Measurements from ENCODE around the gene TMEM35A. TPM values are rescaled to one million over a fixed set of nuclear protein-coding genes. Genes with fewer than 3 reads are reported as not detected.

The TMEM35A gene
- polyA plus RNA-seq (2013), result 0.18 and 0.38 TPM in 2 replicates

GRCh38 chrX:101078716-101079598 is at the start of gene TMEM35A:
Gene TMEM35A (plus strand): TSS chrX:101078879. CDS start chrX:101079003, 124 bp downstream.
- no CpG with 5 or more reads among the region's 23 CpGs for WGBS (ENCODE audit: extremely low coverage, insufficient coverage, insufficient read length)
- no peak within 1 kb of the TSS for H2AK5ac ChIP-seq (ENCODE audit: low read length)

GRCh38 chrX:101029665-101030064 is 49.0 kb upstream of the TMEM35A start:
- H3K27me3 ChIP-seq (ENCODE audit: insufficient read depth, low read length), result no peaks in the 10 kb centered on the region
- no peak overlapping the region for H3K4ac ChIP-seq (ENCODE audit: low read depth, low read length)
- no peak overlapping the region for H2BK5ac ChIP-seq (ENCODE audit: low read depth, low read length, poor library complexity)
- no peak overlapping the region for H2BK12ac ChIP-seq (ENCODE audit: low read length)
- no peak overlapping the region for H2AK5ac ChIP-seq (ENCODE audit: low read length)
- H3K23ac ChIP-seq (ENCODE audit: low read length), result no peak overlapping the region
- no peak overlapping the region for H4K8ac ChIP-seq (ENCODE audit: low read depth, low read length)
- H3K79me2 ChIP-seq (ENCODE audit: control insufficient read depth, insufficient read depth, low read length, poor library complexity), result no peaks in the 10 kb centered on the region
- H3K4me1 ChIP-seq (ENCODE audit: control insufficient read depth in 1 of 2, insufficient read depth in 2 of 2, low read length in 2 of 2), result no peaks in the 10 kb centered on the region
- DNase-seq, result no peak
- H3K18ac ChIP-seq (ENCODE audit: low read length), result no peak overlapping the region
- H3K36me3 ChIP-seq (ENCODE audit: control insufficient read depth in 1 of 2, insufficient read depth in 2 of 2, low read length in 2 of 2), result peaks cover 1 to 5% of the 10 kb centered on the region in 2 experiments
- no peak overlapping the region for H3K4me3 ChIP-seq (ENCODE audit: low read depth, low read length)
- no peak overlapping the region for H3K14ac ChIP-seq (ENCODE audit: low read length)
- no peak overlapping the region for H3K27ac ChIP-seq (ENCODE audit: low read depth, low read length)
- H3K9me3 ChIP-seq (ENCODE audit: insufficient read depth, low read depth, low read length), result no peaks in the 10 kb centered on the region
- H2BK120ac ChIP-seq (ENCODE audit: insufficient read depth, low read length, poor library complexity), result no peak overlapping the region
- H3K4me2 ChIP-seq (ENCODE audit: low read length), result no peak overlapping the region
- no peak overlapping the region for H4K12ac ChIP-seq (ENCODE audit: low read depth, low read length)
- WGBS (ENCODE audit: extremely low coverage, insufficient coverage, insufficient read length), result no CpG with 5 or more reads among the region's 1 CpG
- no peak overlapping the region for H2AFZ ChIP-seq (ENCODE audit: insufficient read depth, low read length, poor library complexity)
- no peak overlapping the region for H4K91ac ChIP-seq (ENCODE audit: low read depth, low read length)
- no peak overlapping the region for H3K9ac ChIP-seq (ENCODE audit: low read length)
- H3K79me1 ChIP-seq (ENCODE audit: low read length), result no peaks in the 10 kb centered on the region

More at GRCh38 chrX:101078716-101079598, at the start of gene TMEM35A:
- Histone ChIP-seq H3K4ac (ENCODE audit: low read depth, low read length) (no peak within 1 kb of the TSS), H2BK12ac (ENCODE audit: low read length) (no peak within 1 kb of the TSS), H2AFZ (ENCODE audit: insufficient read depth, low read length, poor library complexity) (no peak within 1 kb of the TSS), H4K91ac (ENCODE audit: low read depth, low read length) (no peak within 1 kb of the TSS), H3K36me3 (ENCODE audit: control insufficient read depth in 1 of 2, insufficient read depth in 2 of 2, low read length in 2 of 2) (no peaks in the 10 kb centered on the region), H4K8ac (ENCODE audit: low read depth, low read length) (no peak within 1 kb of the TSS), H3K4me1 (ENCODE audit: control insufficient read depth in 1 of 2, insufficient read depth in 2 of 2, low read length in 2 of 2) (no peaks in the 10 kb centered on the region), H3K9ac (ENCODE audit: low read length) (no peak within 1 kb of the TSS), H3K79me1 (ENCODE audit: low read length) (no peaks in the 10 kb centered on the region), H3K27ac (ENCODE audit: low read depth, low read length) (no peak within 1 kb of the TSS), H3K79me2 (ENCODE audit: control insufficient read depth, insufficient read depth, low read length, poor library complexity) (no peaks in the 10 kb centered on the region), H3K4me3 (ENCODE audit: low read depth, low read length) (no peak within 1 kb of the TSS), H2BK120ac (ENCODE audit: insufficient read depth, low read length, poor library complexity) (no peak within 1 kb of the TSS), H3K23ac (ENCODE audit: low read length) (no peak within 1 kb of the TSS), H3K27me3 (ENCODE audit: insufficient read depth, low read length) (no peaks in the 10 kb centered on the region), H3K4me2 (ENCODE audit: low read length) (peak within 1 kb of the TSS; percentile 54), H3K9me3 (ENCODE audit: insufficient read depth, low read depth, low read length) (no peaks in the 10 kb centered on the region), H3K18ac (ENCODE audit: low read length) (no peak within 1 kb of the TSS), H4K12ac (ENCODE audit: low read depth, low read length) (no peak within 1 kb of the TSS), H2BK5ac (ENCODE audit: low read depth, low read length, poor library complexity) (no peak within 1 kb of the TSS), H3K14ac (ENCODE audit: low read length) (no peak within 1 kb of the TSS)
- DNase-seq, result no peak

GRCh38 chrX:101037231-101037630 is 41.4 kb upstream of the TMEM35A start:
- Histone ChIP-seq H3K27ac (ENCODE audit: low read depth, low read length) (no peak overlapping the region), H3K36me3 (ENCODE audit: control insufficient read depth in 1 of 2, insufficient read depth in 2 of 2, low read length in 2 of 2) (peaks cover 0 to 8% of the 10 kb centered on the region in 2 experiments), H2BK120ac (ENCODE audit: insufficient read depth, low read length, poor library complexity) (no peak overlapping the region), H3K4ac (ENCODE audit: low read depth, low read length) (no peak overlapping the region), H3K9ac (ENCODE audit: low read length) (no peak overlapping the region), H2AK5ac (ENCODE audit: low read length) (no peak overlapping the region), H3K79me1 (ENCODE audit: low read length) (no peaks in the 10 kb centered on the region), H3K4me3 (ENCODE audit: low read depth, low read length) (no peak overlapping the region), H4K8ac (ENCODE audit: low read depth, low read length) (no peak overlapping the region), H3K9me3 (ENCODE audit: insufficient read depth, low read depth, low read length) (no peaks in the 10 kb centered on the region), H3K23ac (ENCODE audit: low read length) (no peak overlapping the region), H3K18ac (ENCODE audit: low read length) (no peak overlapping the region), H3K4me2 (ENCODE audit: low read length) (no peak overlapping the region), H2BK12ac (ENCODE audit: low read length) (no peak overlapping the region), H3K79me2 (ENCODE audit: control insufficient read depth, insufficient read depth, low read length, poor library complexity) (no peaks in the 10 kb centered on the region), H4K91ac (ENCODE audit: low read depth, low read length) (no peak overlapping the region), H2AFZ (ENCODE audit: insufficient read depth, low read length, poor library complexity) (no peak overlapping the region), H4K12ac (ENCODE audit: low read depth, low read length) (no peak overlapping the region), H2BK5ac (ENCODE audit: low read depth, low read length, poor library complexity) (no peak overlapping the region), H3K14ac (ENCODE audit: low read length) (no peak overlapping the region), H3K4me1 (ENCODE audit: control insufficient read depth in 1 of 2, insufficient read depth in 2 of 2, low read length in 2 of 2) (no peaks in the 10 kb centered on the region), H3K27me3 (ENCODE audit: insufficient read depth, low read length) (no peaks in the 10 kb centered on the region)
- no peak for DNase-seq

GRCh38 chrX:101040197-101040596 is 38.5 kb upstream of the TMEM35A start:
- Histone ChIP-seq H2AFZ (ENCODE audit: insufficient read depth, low read length, poor library complexity) (no peak overlapping the region), H3K4me1 (ENCODE audit: control insufficient read depth in 1 of 2, insufficient read depth in 2 of 2, low read length in 2 of 2) (no peaks in the 10 kb centered on the region), H2BK5ac (ENCODE audit: low read depth, low read length, poor library complexity) (no peak overlapping the region)

More at GRCh38 chrX:101040197-101040596, 38.5 kb upstream of the TMEM35A start:
- Histone ChIP-seq H3K18ac (ENCODE audit: low read length) (no peak overlapping the region), H4K8ac (ENCODE audit: low read depth, low read length) (no peak overlapping the region), H3K23ac (ENCODE audit: low read length) (no peak overlapping the region), H3K27me3 (ENCODE audit: insufficient read depth, low read length) (no peaks in the 10 kb centered on the region), H3K4me3 (ENCODE audit: low read depth, low read length) (no peak overlapping the region), H4K12ac (ENCODE audit: low read depth, low read length) (no peak overlapping the region), H2AK5ac (ENCODE audit: low read length) (no peak overlapping the region), H3K4ac (ENCODE audit: low read depth, low read length) (no peak overlapping the region), H3K79me1 (ENCODE audit: low read length) (no peaks in the 10 kb centered on the region), H3K9me3 (ENCODE audit: insufficient read depth, low read depth, low read length) (no peaks in the 10 kb centered on the region), H3K27ac (ENCODE audit: low read depth, low read length) (no peak overlapping the region), H3K79me2 (ENCODE audit: control insufficient read depth, insufficient read depth, low read length, poor library complexity) (no peaks in the 10 kb centered on the region), H2BK12ac (ENCODE audit: low read length) (no peak overlapping the region), H4K91ac (ENCODE audit: low read depth, low read length) (no peak overlapping the region), H3K36me3 (ENCODE audit: control insufficient read depth in 1 of 2, insufficient read depth in 2 of 2, low read length in 2 of 2) (peaks cover 0 to 3% of the 10 kb centered on the region in 2 experiments), H3K4me2 (ENCODE audit: low read length) (no peak overlapping the region), H3K14ac (ENCODE audit: low read length) (no peak overlapping the region), H2BK120ac (ENCODE audit: insufficient read depth, low read length, poor library complexity) (no peak overlapping the region), H3K9ac (ENCODE audit: low read length) (no peak overlapping the region)
- no CpG with 5 or more reads among the region's 4 CpGs for WGBS (ENCODE audit: extremely low coverage, insufficient coverage, insufficient read length)
- no peak for DNase-seq

Measured in trophoblast cell (in vitro differentiated cells and primary cell).